AG08395 (cell line): ENCODE data around the gene HDGF.

Source experiments
- DNase-seq: peaks from one replicate; pipeline ENCODE4 v3.0.0; 2012; ENCODE audit warnings: mixed read lengths, low spot score

The HDGF gene

DNA sequence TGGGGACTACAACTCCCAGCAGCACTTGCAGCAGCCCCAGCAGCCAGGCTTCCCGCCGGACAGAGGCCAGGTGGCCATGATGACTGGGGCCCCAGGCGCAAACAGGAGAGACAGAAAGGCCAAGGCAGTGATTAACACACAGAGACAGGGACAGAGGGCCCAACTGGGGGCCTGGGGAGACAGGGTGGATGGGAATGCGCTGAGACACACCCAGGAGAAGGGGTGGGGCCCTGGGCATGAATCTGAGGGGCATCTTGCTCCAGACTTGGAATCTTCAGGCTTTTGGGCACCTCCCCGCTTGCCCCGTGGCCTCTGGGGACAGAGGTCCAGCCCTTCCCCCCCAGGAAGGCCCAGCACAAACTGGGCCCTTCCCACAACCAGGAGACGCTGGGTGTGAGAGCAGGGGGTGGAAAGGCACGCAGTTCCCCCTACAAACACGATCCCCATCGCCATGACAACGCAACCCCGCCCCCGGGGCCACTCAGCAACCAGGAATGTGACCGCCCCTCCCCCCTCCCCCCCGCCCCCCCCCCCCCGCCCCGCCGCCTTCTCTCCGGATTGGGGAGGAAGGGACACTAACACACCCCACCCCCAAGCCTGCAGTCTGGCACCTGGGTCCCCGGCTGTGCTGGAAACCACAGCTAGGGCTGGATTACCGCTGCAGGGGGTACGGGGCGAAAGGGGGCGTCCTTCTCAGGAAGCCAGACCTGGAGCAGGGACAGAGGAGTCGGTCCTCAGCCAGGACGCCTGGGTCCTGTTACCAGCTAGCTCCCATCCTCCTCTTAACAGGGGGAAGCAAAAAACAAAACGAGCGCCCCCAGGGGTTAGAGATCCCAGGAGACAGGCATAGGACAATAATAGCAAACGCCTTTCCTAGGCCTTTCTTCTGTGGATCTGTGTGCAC lies 4.5 kb downstream of the HDGF start:
- DNase-seq, result peak; percentile 97

GRCh38 chr1:156746406-156746727 lies 5.1 kb downstream of the HDGF start:
- no peak for DNase-seq

DNA sequence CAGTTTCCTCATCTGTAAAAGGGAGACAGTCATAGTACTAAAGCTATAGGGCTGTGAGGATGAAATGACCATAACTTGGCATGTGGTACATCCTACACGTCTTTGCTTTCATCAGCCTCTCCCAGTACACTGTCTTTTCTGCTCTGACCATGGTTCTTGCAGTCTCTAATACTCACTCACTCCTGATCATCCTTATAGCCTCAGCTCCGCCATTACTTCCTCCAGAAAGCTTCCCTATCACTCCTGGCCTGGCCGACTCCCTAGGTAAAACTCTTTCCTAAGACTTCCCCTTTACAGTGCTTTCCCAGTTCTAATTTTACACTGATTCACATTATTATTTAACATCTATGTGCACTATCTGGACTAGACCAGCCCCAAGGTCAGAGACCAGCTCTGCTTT lies 5.6 kb downstream of the HDGF start:
- DNase-seq, result no peak

GRCh38 chr1:156744786-156745419 lies 6.6 kb downstream of the HDGF start:
- no peak for DNase-seq

GRCh38 chr1:156744344-156744743 lies 7.1 kb downstream of the HDGF start:
- no peak for DNase-seq

DNA sequence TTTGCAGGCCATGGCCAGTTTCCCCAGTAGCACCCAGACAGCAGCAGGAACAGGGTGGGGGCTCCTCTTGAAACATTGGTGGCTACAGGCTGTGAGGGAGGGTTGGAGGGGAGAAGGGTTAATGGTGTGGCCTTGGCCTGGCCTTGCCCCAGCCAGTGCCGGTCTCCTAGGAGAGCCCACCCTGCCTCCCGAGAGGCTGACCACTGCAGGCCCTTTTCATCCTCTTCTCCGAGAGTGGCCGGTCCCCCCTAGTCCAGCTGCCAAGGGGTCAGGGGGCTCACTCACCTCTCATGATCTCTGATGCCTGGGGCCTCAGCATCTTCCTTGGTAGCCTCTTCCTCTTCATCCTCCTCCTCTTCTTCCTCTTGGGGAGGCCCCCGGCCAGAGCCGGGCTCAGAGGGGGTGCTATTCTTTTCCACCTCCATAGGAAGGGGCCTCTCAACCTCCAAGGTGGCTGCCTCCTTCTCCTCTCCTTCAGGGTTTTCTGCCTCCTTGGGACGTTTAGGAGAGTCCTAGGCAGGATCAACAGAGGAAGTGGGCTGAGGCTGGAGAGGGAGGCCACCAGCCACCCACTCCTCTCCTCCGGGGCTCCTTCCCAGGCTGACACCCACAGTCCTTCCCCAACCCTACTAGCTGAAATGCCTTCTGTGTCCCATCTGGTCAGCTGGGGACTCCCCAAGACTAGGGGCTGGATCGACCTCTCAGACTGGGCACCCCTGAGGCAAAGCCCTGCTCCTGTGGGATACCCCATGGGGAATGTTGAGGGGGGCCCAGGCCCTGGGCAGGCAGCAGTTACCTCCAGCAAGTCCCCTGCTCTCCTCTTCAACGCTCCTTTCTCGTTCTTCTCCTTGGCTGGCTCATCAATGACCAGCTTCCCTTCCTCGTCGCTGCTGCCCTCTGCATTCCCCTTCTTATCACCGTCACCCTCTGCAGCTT lies 7.8 kb downstream of the HDGF start:
- no peak for DNase-seq

DNA sequence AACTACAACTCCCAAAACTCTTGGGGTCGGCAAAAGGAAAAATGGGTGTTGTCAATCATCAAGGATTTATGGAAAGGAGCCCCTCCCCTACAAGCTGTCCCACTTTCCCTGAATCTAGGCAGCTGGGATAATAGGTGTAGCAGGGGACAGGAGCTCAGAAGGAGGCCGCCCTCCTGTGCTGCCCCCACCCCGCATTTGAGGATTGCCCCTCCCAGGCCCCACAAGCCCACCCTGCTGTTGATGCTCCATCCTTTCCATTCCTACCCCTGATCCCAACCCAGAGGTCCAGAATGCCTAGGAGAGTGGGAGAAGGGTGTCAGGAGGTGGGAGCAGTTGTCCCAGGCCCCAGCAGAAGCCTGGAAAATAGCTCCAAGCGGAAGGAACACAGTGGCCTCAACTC lies 8.7 kb downstream of the HDGF start:
- no peak for DNase-seq

DNA sequence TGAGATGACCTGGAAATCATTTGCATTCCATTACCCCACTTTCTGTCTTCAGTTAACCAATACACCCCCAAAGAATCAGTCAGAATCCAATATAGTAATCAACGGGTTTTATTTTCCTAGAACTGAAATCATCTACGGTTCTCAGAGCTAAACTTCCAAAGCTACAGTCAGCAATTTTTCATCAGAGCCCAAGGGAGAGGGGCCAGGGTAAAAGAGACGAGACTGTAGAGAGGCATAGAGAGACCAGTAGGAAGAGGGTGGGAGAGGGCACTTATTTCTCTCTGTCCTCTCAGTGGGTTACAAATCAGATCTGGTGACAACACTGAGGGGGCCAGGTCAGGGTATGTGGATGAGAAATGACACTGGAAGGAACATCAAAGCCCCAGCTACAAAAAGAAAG lies 9.5 kb downstream of the HDGF start:
- DNase-seq, result no peak

DNA sequence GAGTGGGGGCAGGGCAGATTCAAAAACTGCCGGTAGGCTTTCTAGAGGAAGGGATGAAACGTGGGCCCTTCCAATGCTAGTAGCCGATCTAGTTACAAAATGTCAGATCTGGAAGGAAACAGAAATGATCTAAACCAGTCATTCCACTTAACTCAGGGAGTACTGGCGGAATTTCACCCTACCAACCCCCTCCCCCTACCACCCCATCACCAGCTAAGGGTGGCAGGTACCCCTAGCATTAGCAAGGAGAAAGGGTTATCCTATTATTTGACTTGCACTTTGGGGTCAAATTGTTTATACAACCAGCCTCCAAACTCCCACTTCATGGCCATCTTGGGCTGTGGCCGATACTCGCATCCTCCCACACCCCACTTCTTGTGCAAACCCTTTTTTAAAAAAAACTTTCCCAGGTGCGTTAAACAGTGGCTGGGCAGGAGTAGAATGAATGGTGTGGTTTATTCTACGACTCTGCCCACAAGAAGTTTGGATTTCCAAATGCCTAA lies 9.9 kb downstream of the HDGF start:
- DNase-seq, result no peak

DNA sequence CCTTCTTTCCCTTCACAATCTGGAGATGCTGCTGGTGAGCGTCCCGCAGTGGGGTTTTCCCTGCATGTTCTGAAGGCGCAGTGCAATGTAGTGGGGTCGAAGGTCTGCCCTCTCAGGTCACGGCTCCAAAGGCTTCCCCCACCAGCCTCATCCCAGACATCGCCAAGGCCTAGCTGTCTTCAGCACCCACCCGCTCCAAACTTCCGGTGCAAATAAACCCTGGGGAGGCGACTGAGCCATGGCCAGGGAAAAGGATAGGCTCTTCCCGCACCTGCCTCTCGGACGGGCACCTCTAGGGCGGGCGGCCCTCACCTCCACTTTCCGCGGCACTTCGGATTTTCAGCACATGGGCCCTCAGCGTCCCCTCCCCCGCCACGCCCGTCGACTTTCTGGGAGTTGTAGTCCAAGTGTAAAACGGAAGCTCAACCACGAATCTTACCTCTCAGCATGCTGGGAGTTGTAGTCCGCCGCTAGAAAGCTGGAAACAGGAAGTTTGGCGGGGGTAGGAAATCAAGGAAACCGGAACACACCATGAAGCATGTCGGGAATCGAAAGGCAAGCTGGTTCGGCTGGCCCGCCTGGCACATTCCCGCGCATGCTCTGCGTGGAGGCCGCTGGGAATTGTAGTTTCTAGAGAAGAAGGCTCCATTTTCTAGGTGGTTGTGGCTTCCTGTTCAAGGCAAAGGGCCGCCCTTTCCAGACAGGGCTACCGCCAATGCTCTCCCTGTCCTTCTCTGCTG lies 10.6 kb downstream of the HDGF start, which contains the start of gene MRPL24:
Gene MRPL24, minus strand, starts transcription at position 348 of the 740 bp plus-strand sequence. CDS start 2,384 bp downstream, outside the sequence.
- peak; percentile 97 for DNase-seq

DNA sequence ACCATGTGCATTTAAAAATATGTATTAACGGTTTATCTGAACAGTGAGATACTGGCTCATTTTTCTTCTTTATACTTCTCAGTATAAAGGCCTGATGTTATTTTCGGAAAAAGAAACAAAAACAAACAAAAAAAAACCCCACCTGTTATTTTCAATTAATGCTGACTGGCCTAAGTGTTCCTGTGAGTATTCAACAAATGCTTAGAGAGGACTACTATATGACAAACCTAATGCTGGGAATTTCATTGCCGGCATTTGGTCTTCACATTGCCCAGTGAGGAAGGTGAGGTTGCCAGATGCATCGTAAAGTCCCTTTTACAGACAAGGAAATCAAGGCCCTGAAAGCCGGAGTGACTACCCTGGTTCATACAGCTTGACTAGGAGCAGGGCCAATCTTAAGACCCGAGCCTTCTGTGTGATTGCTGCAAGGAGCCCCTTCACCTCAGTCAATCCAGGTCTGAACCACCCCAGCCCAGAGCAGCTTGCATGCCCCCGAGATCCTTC lies 11.2 kb downstream of the HDGF start:
- DNase-seq, result no peak

GRCh38 chr1:156738916-156739315 lies 12.6 kb downstream of the HDGF start:
- DNase-seq, result no peak

DNA sequence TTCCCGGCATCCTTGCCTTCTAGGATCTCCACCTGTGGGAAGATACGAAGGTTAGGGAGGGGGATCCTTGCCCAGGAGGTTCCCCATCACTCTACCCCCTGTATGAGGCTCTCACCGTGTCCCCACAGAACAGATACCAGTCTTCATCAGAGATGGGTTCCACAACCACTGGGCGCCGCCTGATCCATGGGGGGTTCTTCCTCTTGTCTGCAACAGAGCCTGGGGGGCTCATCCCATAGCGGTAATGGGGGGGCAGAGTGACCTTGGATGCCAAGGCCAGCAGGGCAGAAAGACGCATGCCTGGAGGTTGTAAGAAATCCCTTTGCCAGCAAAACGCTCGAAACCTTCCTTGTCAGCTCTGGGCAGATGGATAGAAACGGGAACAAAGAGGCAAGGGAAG lies 13.1 kb downstream of the HDGF start:
- DNase-seq, result no peak

DNA sequence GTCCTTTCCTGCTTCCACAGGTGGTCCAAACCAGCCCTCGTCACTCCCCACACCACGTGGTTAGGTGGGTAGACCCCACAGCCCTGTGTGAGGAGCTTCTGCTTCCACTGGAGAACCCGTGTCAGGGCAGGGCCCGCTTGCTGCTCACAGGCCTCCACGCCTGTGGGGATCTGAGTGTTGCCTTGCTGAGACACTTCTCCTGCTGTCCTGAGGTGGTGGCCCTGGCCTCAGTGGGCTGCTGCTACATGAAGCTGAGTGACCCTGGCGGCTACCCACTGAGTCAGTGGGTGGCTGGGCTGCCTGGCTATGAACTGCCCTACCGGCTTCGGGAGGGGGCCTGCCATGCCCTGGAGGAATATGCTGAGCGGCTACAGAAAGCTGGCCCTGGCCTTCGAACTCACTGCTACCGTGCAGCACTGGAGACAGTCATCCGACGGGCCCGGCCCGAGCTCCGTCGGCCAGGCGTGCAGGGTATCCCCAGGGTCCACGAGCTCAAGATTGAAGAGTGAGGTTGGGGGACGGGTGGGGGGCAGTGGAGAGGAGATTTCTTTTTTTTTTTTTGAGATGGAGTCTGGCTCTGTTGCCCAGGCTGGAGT lies 17.4 kb downstream of the HDGF start:
- DNase-seq, result no peak

DNA sequence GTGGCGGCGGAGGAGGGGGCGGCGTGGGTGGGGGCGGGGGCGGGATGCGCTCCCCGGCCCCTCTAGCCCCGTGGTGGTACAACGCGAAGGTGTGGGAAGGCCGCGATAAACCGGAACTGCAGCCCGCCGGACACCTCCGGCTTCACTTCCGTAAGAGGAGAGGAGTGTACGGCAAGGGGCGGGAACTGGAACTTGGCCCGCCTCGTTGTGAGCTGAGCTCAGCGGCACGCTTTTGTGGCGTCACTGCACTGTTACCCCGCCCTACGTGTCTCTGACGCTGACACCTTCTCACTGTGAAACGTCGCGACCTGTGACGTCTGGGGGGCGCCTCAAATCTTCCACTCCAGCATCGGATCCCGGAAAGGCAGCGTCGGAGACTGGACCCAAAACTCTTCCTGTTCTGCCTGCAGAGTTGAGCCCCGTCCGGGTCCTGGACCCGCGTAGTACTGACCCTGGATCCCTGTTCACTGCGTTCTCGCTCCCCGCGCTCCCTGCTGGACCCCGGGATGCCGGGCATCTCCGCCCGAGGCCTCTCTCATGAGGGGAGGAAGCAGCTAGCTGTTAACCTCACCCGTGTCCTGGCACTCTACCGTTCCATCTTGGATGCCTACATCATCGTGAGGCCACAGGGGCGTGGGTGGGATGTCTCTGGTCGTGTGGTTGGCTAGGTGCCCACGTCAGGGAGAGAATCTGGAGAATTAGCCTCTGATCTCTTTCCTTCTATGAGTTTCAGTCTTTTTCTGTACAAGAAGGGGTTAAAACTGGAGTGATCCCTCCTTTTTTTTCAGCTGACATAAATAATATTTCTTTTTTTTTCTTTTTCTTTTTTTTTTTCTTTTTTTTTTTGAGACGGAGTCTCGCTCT lies 22.6 kb downstream of the HDGF start, which contains the start of gene ISG20L2:
Gene ISG20L2, minus strand, starts transcription at position 168 of the 864 bp plus-strand sequence. CDS start 1,114 bp downstream, outside the sequence.
- peak; percentile 95 for DNase-seq

- DNase-seq, result peak; percentile 84
Measured at GRCh38 chr1:156727926-156728598, 23.4 kb downstream of the HDGF start, which contains the start of gene METTL25B. Gene METTL25B, plus strand, starts transcription at chr1:156728469. Its CDS starts 636 bp downstream, at chr1:156729105.

- no peak for DNase-seq
Measured at GRCh38 chr1:156727492-156727891, 24.0 kb downstream of the HDGF start.

DNA sequence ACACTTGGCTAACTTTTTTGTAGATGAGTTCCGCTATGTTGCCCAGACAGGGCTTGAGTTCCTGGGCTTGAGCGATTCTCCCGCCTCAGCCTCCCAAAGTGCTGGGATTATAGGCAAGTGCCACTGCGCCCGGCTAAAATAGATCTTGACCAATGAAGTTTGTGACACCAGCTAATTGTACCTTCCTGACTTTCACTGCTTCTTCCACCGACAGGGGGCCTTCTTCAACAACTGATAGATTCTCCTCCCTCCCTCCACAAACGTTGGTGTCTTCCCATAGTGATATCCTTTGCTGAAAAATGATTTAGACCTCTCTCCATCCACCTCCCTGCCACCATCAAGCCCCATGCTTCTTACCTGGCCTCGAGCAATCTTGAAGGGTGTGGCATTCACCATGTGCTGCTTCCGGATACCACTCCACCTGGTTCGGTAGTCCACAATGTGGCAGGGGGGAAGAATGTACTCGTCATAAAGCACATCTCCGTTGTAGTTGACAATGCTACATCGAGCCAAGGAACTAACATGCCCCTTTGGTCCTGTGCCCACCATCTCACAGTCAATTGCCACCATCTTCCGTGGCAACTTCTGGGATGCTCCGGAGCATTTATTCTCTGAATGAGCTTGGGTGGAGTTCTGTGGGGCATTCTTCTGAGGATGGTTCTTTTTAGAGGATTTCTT lies 24.8 kb downstream of the HDGF start:
- peak; percentile 75 for DNase-seq
